AG10803 (cell line): ENCODE results near the gene USP14.
A peak's percentile ranks its signal among the peaks of the same experiment; 100 is the strongest.

Experiments
- DNase-seq: peaks from one replicate; pipeline ENCODE4 v3.0.0; 2010; ENCODE audit warnings: low read depth
- H3K4me3 ChIP-seq: 2 replicates; pipeline ENCODE4 v1.5.1; 2011; ENCODE audit warnings: mild to moderate bottlenecking, low read length, control low read depth
- CTCF ChIP-seq: conservative IDR thresholded peaks from 2 replicates; pipeline ENCODE4 v1.5.1; 2011; ENCODE audit warnings: mild to moderate bottlenecking, low read length, control low read depth, inconsistent platforms

USP14 gene

DNA sequence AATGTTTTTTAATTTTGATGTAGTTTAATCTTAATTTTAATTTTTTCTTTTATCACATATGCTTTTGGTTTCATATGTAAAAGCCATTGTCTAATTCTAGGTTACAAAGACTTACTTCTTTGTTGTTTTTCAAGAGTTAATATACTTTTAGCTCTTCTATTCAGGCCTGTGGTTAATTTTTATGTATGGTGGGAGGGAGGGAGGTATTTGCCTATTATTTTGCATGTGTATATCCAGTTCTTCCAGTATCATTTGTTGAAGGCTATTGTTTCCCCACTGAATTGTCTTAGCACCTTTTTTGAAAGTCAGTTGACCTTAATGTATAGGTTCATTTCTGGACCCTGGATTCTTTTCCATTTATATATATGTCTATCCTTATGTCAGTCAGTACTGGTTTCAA lies 23.4 kb downstream of the USP14 start:
- no peak for DNase-seq
- no peak for TF ChIP-seq CTCF
- H3K4me3 ChIP-seq, result no peak overlapping the region

DNA sequence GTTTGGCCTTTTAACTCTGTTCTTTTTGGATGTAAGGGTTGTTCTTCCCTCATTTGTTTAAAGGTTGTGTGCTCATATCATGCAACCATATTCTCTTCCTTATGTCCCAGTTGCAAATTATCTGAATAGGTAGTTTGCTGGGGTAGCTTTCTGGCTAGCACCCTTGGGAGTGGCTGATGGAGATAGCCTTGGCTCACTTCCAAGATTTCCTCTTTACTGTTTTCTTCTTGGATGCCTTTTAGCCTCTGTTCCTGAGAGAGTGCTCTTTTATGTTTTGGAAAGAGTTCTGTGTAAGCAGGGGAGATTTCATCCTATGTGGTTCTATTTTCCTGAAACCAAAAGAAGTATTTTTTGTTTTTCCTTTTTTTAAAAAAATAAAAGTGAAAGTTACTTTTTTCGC lies 25.4 kb downstream of the USP14 start:
- peak; percentile 10 for DNase-seq
- TF ChIP-seq CTCF, result no peak
- no peak overlapping the region for H3K4me3 ChIP-seq

- no peak overlapping the region for H3K4me3 ChIP-seq
- TF ChIP-seq CTCF, result no peak
- DNase-seq, result no peak
Observed at GRCh38 chr18:189254-189653, 30.9 kb downstream of the USP14 start.

GRCh38 chr18:191725-192124 lies 33.4 kb downstream of the USP14 start:
- peak; percentile 6 for DNase-seq
- H3K4me3 ChIP-seq, result no peak overlapping the region
- no peak for TF ChIP-seq CTCF

DNA sequence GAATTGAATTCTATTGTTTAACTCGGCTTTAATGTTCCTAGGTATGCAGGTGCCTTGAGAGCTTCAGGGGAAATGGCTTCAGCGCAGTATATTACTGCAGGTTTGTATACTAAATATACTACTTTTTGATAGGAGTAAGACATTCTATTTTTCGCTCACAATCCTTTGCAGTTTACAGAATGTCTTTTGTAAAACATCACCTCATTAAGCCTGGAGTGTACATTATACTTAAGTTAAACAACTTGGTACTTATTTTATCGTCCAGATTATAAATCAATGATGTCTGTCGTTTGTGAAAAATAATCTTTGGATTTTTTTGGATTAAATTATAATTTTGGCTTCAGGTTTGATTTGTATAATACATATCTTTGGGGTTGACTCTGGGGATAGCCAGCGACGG lies 34.4 kb downstream of the USP14 start:
- H3K4me3 ChIP-seq, result no peak overlapping the region
- TF ChIP-seq CTCF, result no peak
- no peak for DNase-seq

- TF ChIP-seq CTCF, result no peak
- no peak for DNase-seq
- no peak overlapping the region for H3K4me3 ChIP-seq
Observed at GRCh38 chr18:195651-196050, 37.3 kb downstream of the USP14 start.

DNA sequence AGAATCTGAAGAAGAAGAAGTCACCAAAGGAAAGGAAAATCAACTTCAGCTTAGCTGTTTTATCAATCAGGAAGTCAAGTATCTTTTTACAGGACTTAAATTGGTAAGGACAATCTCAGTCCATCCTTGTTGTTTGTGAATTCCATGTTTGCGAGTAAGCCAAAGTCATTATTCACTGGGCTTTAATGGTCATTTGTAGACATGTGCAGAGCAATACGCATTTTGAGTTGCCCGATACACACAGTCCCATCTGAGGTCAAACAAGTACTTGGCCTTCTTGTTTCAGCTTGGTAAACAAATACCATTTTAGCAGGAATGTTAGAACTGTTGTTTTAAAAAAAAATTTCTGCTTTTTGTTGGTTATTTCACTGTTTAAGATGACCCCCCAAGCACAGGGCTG lies 40.9 kb downstream of the USP14 start:
- H3K4me3 ChIP-seq, result no peak overlapping the region
- no peak for DNase-seq
- no peak for TF ChIP-seq CTCF
